Natural killer cell (primary cell): ENCODE results near the gene NAA15. TPM values are rescaled to one million over a fixed set of nuclear protein-coding genes. Genes with fewer than 3 reads are reported as not detected.
A peak's percentile ranks its signal among the peaks of the same experiment; 100 is the strongest.
"Not testable (repeated sequence)": the region's sequence is repeated elsewhere in the genome, so short reads cannot be mapped to it uniquely, and the experiment has no call there.

ENCODE experiments used
- ATAC-seq, 3 donors: fragments of 150-1000 bp in 2 of 3; fragments of 200-7000 bp in 1 of 3; cut with Tn5 transposase; 1 replicate in 1 of 3; 2 replicates in 2 of 3; pipeline ENCODE4 v1.10.0; 2021; ENCODE audit warnings: mild to moderate bottlenecking in 2 of 3, moderate library complexity in 2 of 3
- DNase-seq, 2 donors: peaks; one replicate each; pipeline versions ENCODE4 v3.0.0 to v3.0.0-alpha.2; 2013 to 2021; ENCODE audit warnings: mixed read lengths in 1 of 2
- H3K27ac ChIP-seq: one replicate; pipeline ENCODE4 v1.5.1; 2013; ENCODE audit warnings: mild to moderate bottlenecking, low read length
- H3K27me3 ChIP-seq: one replicate; pipeline ENCODE4 v1.6.1; 2013; ENCODE audit warnings: low read length; ENCODE audit not compliant: control insufficient read depth, insufficient read depth
- H3K36me3 ChIP-seq: one replicate; pipeline ENCODE4 v1.6.1; 2013; ENCODE audit warnings: low read length; ENCODE audit not compliant: control insufficient read depth, insufficient read depth
- H3K4me1 ChIP-seq: one replicate; pipeline ENCODE4 v1.6.1; 2013; ENCODE audit warnings: low read length; ENCODE audit not compliant: control insufficient read depth, insufficient read depth
- H3K4me3 ChIP-seq: one replicate; pipeline ENCODE4 v1.5.1; 2013; ENCODE audit warnings: low read length
- H3K9me3 ChIP-seq: one replicate; pipeline ENCODE4 v1.6.1; 2013; ENCODE audit warnings: low read length; ENCODE audit not compliant: control insufficient read depth, insufficient read depth
- H3K27ac Mint-ChIP-seq, 2 donors: one replicate each; pipeline ENCODE4 v1.8.0; 2022; ENCODE audit warnings: mild to moderate bottlenecking in 2 of 2, mixed read lengths in 2 of 2, moderate library complexity in 1 of 2
- H3K27me3 Mint-ChIP-seq, 2 donors: one replicate each; pipeline ENCODE4 v1.8.0; 2022; ENCODE audit warnings: low read depth in 2 of 2, mixed read lengths in 2 of 2
- H3K36me3 Mint-ChIP-seq: one replicate; pipeline ENCODE4 v1.8.0; 2022; ENCODE audit warnings: mixed read lengths
- H3K4me1 Mint-ChIP-seq, 2 donors: one replicate each; pipeline ENCODE4 v1.8.0; 2022; ENCODE audit warnings: mixed read lengths in 2 of 2
- H3K4me3 Mint-ChIP-seq: one replicate; pipeline ENCODE4 v1.8.0; 2022; ENCODE audit warnings: mild to moderate bottlenecking, moderate library complexity, mixed read lengths
- H3K9me3 Mint-ChIP-seq, 2 donors: one replicate each; pipeline ENCODE4 v1.8.0; 2022; ENCODE audit warnings: mixed read lengths in 2 of 2
- CTCF ChIP-seq: fragments of 200-600 bp; IDR thresholded peaks from one replicate; pipeline ENCODE4 v1.8.0; 2022; ENCODE audit warnings: antibody characterized with exemption
- WGBS: methylation state at CpG from one replicate; pipeline ENCODE4 v1.1.7; 2013; ENCODE audit warnings: missing lambda C conversion rate; ENCODE audit not compliant: insufficient coverage; 5-methylcytosine and 5-hydroxymethylcytosine counted together
- intact Hi-C: fragments of 100-400 bp; cut with micrococcal nuclease; formaldehyde crosslinking; loops from one replicate; pipeline ENCODE4 v1.14.2; 2022
- total RNA-seq, 4 donors: library from RNA; stranded (reverse); fragments of 120-200 nt in 1 of 4; gene quantifications; one replicate each; pipeline versions ENCODE4 v1.2.3 to v1.2.4, GENCODE V29; 2013 to 2022

The NAA15 gene
- total RNA-seq, 3 donors from 2014 or later (not counting 1 experiment from before 2014, with no cell fraction given) = 56.7 to 66.3 (median 61.9) TPM

- Mint-ChIP-seq H3K9me3 (no peaks in the 10 kb centered on the region), H3K4me3 (peak overlapping the region; percentile 3), H3K27ac (peak overlapping the region; percentile 62 to 65), H3K27me3 (no peaks in the 10 kb centered on the region), H3K36me3 (no peaks in the 10 kb centered on the region), H3K4me1 (peaks cover 78% of the 10 kb centered on the region in 2 donors)
- intact Hi-C loops = no loop called here
- Histone ChIP-seq H3K9me3 (no peaks in the 10 kb centered on the region), H3K36me3 (no peaks in the 10 kb centered on the region), H3K4me1 (peaks cover 22% of the 10 kb centered on the region), H3K27ac (peak overlapping the region; percentile 61), H3K4me3 (no peak overlapping the region), H3K27me3 (no peaks in the 10 kb centered on the region)
- ATAC-seq = no peak
- no peak for DNase-seq
- 68% methylated on average over 6 of the region's 13 CpGs for WGBS
- no peak for TF ChIP-seq CTCF
Measured at GRCh38 chr4:139315221-139315675, 13.9 kb downstream of the NAA15 start.

- peak overlapping the region; percentile 47 for H3K4me3 Mint-ChIP-seq
- no peaks in the 10 kb centered on the region for H3K9me3 Mint-ChIP-seq
- DNase-seq (no peak), ATAC-seq (no peak)
- H3K27me3 Mint-ChIP-seq = no peaks in the 10 kb centered on the region
- no peak overlapping the region for H3K4me3 ChIP-seq
- H3K36me3 ChIP-seq = no peaks in the 10 kb centered on the region
- 98% methylated on average over 2 of the region's 2 CpGs for WGBS
- TF ChIP-seq CTCF = no peak
- H3K9me3 ChIP-seq = no peaks in the 10 kb centered on the region
- peaks cover 22% of the 10 kb centered on the region for H3K4me1 ChIP-seq
- no peaks in the 10 kb centered on the region for H3K36me3 Mint-ChIP-seq
- peak overlapping the region; percentile 62 to 65 for H3K27ac Mint-ChIP-seq
- H3K4me1 Mint-ChIP-seq = peaks cover 79 to 86% of the 10 kb centered on the region in 2 donors
- peak overlapping the region; percentile 25 for H3K27ac ChIP-seq
- intact Hi-C loops = no loop called here
- no peaks in the 10 kb centered on the region for H3K27me3 ChIP-seq
Measured at GRCh38 chr4:139316733-139317132, 15.4 kb downstream of the NAA15 start.

- no peaks in the 10 kb centered on the region for H3K36me3 Mint-ChIP-seq
- DNase-seq = no peak
- Histone ChIP-seq H3K36me3 (no peaks in the 10 kb centered on the region), H3K27me3 (no peaks in the 10 kb centered on the region), H3K9me3 (no peaks in the 10 kb centered on the region), H3K4me1 (peaks cover 26% of the 10 kb centered on the region), H3K27ac (no peak overlapping the region), H3K4me3 (no peak overlapping the region)
- intact Hi-C loops = no loop called here
- ATAC-seq = no peak
- TF ChIP-seq CTCF = no peak
- peaks cover 79 to 86% of the 10 kb centered on the region in 2 donors for H3K4me1 Mint-ChIP-seq
- H3K27me3 Mint-ChIP-seq = no peaks in the 10 kb centered on the region
- no peaks in the 10 kb centered on the region for H3K9me3 Mint-ChIP-seq
- H3K27ac Mint-ChIP-seq = peak overlapping the region; percentile 62 to 65
- H3K4me3 Mint-ChIP-seq = no peak overlapping the region
Measured at GRCh38 chr4:139317635-139318034, 16.3 kb downstream of the NAA15 start.

GRCh38 chr4:139319571-139319970 lies 18.3 kb downstream of the NAA15 start:
- H3K27ac Mint-ChIP-seq = peak overlapping the region in 1 of 2 donors; percentile 53
- Histone ChIP-seq H3K4me3 (no peak overlapping the region), H3K9me3 (no peaks in the 10 kb centered on the region), H3K36me3 (no peaks in the 10 kb centered on the region), H3K27ac (no peak overlapping the region), H3K27me3 (no peaks in the 10 kb centered on the region), H3K4me1 (peaks cover 20% of the 10 kb centered on the region)
- 100% methylated on average over 1 of the region's 1 CpG for WGBS
- intact Hi-C loops = no loop called here
- H3K4me1 Mint-ChIP-seq = peaks cover 76 to 81% of the 10 kb centered on the region in 2 donors
- no peaks in the 10 kb centered on the region for H3K27me3 Mint-ChIP-seq
- ATAC-seq (no peak), DNase-seq (no peak)
- TF ChIP-seq CTCF = no peak
- no peaks in the 10 kb centered on the region for H3K9me3 Mint-ChIP-seq
- H3K4me3 Mint-ChIP-seq = no peak overlapping the region
- no peaks in the 10 kb centered on the region for H3K36me3 Mint-ChIP-seq

GRCh38 chr4:139322070-139322469 lies 20.8 kb downstream of the NAA15 start:
- H3K4me3 Mint-ChIP-seq, H3K36me3 ChIP-seq, H3K27ac ChIP-seq, ATAC-seq, H3K9me3 Mint-ChIP-seq, DNase-seq, intact Hi-C loops, H3K27me3 Mint-ChIP-seq, H3K27me3 ChIP-seq, H3K4me3 ChIP-seq, H3K9me3 ChIP-seq, H3K36me3 Mint-ChIP-seq: not testable (repeated sequence)
- Mint-ChIP-seq H3K4me1 (peaks cover 56 to 63% of the 10 kb centered on the region in 2 donors), H3K27ac (peak overlapping the region in 1 of 2 donors; percentile 19)
- 78% methylated on average over 1 of the region's 1 CpG for WGBS
- H3K4me1 ChIP-seq = peaks cover 12% of the 10 kb centered on the region
